ENCODE results near the gene CLP1.

CLP1 gene

GRCh38 chr11:57644748-57645688, 12.5 kb upstream of the CLP1 start:
- Histone ChIP-seq H3K9me3 (ENCODE audit: control insufficient read depth, low read length) (no peaks in the 10 kb centered on the region), H3K9ac (ENCODE audit: low read length) (no peak overlapping the region), H3K4me3 (ENCODE audit: low read length) (no peak overlapping the region), H3K4me1 (ENCODE audit: control insufficient read depth, insufficient read depth, low read length) (peaks cover 38% of the 10 kb centered on the region), H3K27me3 (ENCODE audit: control insufficient read depth, insufficient read depth, low read length) (peaks cover 48% of the 10 kb centered on the region), H3K36me3 (ENCODE audit: control insufficient read depth, insufficient read depth, low read length) (no peaks in the 10 kb centered on the region)

DNA sequence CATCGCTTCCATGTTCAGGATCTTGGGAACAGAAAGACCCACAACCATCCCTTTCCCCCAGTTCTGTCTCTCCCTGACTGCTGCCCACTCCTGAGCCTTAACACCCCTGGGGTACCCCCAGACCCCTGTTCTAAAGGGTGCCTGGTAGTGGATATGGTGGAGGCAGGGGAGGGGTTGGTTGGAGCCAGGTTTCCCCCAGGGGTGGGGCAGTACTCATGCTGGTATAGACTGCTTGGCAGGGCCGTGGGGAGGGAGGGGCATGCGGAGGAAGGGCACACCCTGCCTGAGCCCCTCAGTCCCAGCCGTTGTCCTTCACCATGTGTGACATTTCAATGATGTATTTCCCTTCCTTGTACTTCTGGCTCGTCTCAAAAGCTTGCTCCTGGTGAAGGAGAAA, 11.9 kb upstream of the CLP1 start:
- Histone ChIP-seq H3K4me1 (ENCODE audit: control insufficient read depth, insufficient read depth, low read length) (peaks cover 38% of the 10 kb centered on the region), H3K4me3 (ENCODE audit: low read length) (no peak overlapping the region), H3K27me3 (ENCODE audit: control insufficient read depth, insufficient read depth, low read length) (peaks cover 55% of the 10 kb centered on the region)

GRCh38 chr11:57646194-57646798, 11.3 kb upstream of the CLP1 start:
- Histone ChIP-seq H3K4me3 (ENCODE audit: low read length) (no peak overlapping the region), H3K36me3 (ENCODE audit: control insufficient read depth, insufficient read depth, low read length) (no peaks in the 10 kb centered on the region), H3K27me3 (ENCODE audit: control insufficient read depth, insufficient read depth, low read length) (peaks cover 56% of the 10 kb centered on the region), H3K9me3 (ENCODE audit: control insufficient read depth, low read length) (no peaks in the 10 kb centered on the region), H3K4me1 (ENCODE audit: control insufficient read depth, insufficient read depth, low read length) (peaks cover 38% of the 10 kb centered on the region), H3K9ac (ENCODE audit: low read length) (no peak overlapping the region)

More for the DNA sequence above, 11.9 kb upstream of the CLP1 start:
- Histone ChIP-seq H3K9ac (ENCODE audit: low read length) (no peak overlapping the region), H3K36me3 (ENCODE audit: control insufficient read depth, insufficient read depth, low read length) (no peaks in the 10 kb centered on the region), H3K9me3 (ENCODE audit: control insufficient read depth, low read length) (no peaks in the 10 kb centered on the region)

GRCh38 chr11:57646799-57647303, 10.7 kb upstream of the CLP1 start:
- Histone ChIP-seq H3K27me3 (ENCODE audit: control insufficient read depth, insufficient read depth, low read length) (peaks cover 56% of the 10 kb centered on the region), H3K4me3 (ENCODE audit: low read length) (no peak overlapping the region), H3K9ac (ENCODE audit: low read length) (no peak overlapping the region), H3K9me3 (ENCODE audit: control insufficient read depth, low read length) (no peaks in the 10 kb centered on the region), H3K4me1 (ENCODE audit: control insufficient read depth, insufficient read depth, low read length) (peaks cover 38% of the 10 kb centered on the region), H3K36me3 (ENCODE audit: control insufficient read depth, insufficient read depth, low read length) (no peaks in the 10 kb centered on the region)

DNA sequence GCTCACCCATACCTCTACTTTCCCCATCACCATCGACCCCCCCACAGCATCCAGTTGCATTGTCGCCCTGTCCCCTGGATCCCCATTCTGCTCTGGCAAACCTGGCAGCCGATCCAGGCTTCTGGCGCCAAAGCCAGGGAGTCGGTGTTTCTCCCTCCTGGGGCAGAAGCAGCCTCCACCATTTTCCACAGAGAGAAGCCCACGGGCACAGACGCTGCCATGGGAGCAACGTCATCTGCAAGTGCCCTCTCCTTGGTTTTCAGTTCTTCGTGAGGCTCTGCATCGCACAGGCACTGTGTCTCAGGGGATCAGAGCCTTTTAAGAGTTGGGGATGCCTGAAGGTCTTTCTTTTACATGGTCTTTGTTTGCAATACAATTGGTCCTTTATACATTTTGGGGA, 10.2 kb upstream of the CLP1 start:
- Histone ChIP-seq H3K9ac (ENCODE audit: low read length) (no peak overlapping the region), H3K4me1 (ENCODE audit: control insufficient read depth, insufficient read depth, low read length) (peaks cover 38% of the 10 kb centered on the region), H3K27me3 (ENCODE audit: control insufficient read depth, insufficient read depth, low read length) (peaks cover 56% of the 10 kb centered on the region), H3K4me3 (ENCODE audit: low read length) (no peak overlapping the region), H3K36me3 (ENCODE audit: control insufficient read depth, insufficient read depth, low read length) (no peaks in the 10 kb centered on the region), H3K9me3 (ENCODE audit: control insufficient read depth, low read length) (no peaks in the 10 kb centered on the region)

- Histone ChIP-seq H3K4me3 (ENCODE audit: low read length) (no peak overlapping the region), H3K36me3 (ENCODE audit: control insufficient read depth, insufficient read depth, low read length) (no peaks in the 10 kb centered on the region), H3K4me1 (ENCODE audit: control insufficient read depth, insufficient read depth, low read length) (peaks cover 38% of the 10 kb centered on the region), H3K9ac (ENCODE audit: low read length) (no peak overlapping the region), H3K27me3 (ENCODE audit: control insufficient read depth, insufficient read depth, low read length) (peaks cover 56% of the 10 kb centered on the region), H3K9me3 (ENCODE audit: control insufficient read depth, low read length) (no peaks in the 10 kb centered on the region)
These were observed 9.4 kb upstream of the CLP1 start for GRCh38 chr11:57647960-57648800.

DNA sequence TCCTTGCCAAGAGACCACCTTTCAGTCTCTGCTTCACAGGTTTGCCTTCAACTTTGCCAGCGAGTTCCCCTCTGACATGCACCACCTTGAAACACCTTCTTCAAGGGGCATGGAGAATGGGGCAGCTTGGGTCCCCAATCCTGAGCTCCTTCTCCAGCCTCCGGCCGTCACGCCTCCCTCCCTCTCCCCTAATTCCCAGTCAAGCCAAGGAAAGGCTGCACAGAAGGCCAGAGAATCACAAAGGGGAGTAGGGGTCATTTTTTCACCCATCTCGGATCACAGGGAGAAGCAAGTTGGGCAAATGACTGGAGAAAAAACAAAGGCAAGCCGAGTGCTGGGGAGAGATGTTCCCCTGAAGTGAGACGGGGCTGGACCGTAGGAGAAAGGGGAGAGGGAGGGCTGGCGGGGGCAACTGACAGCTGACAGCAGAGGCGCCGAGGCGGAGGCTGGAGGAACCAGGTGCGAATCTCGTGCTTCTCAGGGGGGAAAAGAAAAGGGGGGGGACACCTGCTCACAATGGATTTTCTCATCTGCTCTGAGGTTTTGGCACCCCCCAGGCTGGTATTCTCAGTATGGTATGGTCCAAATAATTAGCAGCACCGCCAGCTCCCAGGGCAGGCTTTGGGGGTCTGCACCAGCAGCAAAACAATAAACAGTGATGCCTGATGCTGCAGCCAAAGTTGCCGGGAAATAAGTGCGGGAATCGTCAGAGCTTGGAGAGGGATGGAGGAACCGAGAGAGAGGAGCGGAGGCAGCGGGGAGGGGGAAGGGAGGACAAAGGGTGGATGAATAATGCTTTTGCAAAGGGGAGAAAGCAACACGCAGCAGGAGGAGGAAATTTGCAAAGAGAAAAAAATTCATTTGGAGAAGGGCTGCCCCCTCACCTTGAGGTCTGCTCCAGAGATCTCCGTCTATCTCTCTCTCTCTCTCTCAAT, 8.5 kb upstream of the CLP1 start:
- no peak overlapping the region for H3K9ac ChIP-seq (ENCODE audit: low read length)
- no peak overlapping the region for H3K4me3 ChIP-seq (ENCODE audit: low read length)
- H3K9me3 ChIP-seq (ENCODE audit: control insufficient read depth, low read length), result no peaks in the 10 kb centered on the region
- H3K36me3 ChIP-seq (ENCODE audit: control insufficient read depth, insufficient read depth, low read length), result no peaks in the 10 kb centered on the region
- peaks cover 38% of the 10 kb centered on the region for H3K4me1 ChIP-seq (ENCODE audit: control insufficient read depth, insufficient read depth, low read length)
- peaks cover 56% of the 10 kb centered on the region for H3K27me3 ChIP-seq (ENCODE audit: control insufficient read depth, insufficient read depth, low read length)

GRCh38 chr11:57649826-57650738, 7.5 kb upstream of the CLP1 start, which contains the start of gene YPEL4:
TSS of gene YPEL4 (minus strand) at chr11:57649912. CDS start at chr11:57647107, 2,805 bp downstream.
- Histone ChIP-seq H3K4me3 (ENCODE audit: low read length) (no peak within 1 kb of the TSS), H3K36me3 (ENCODE audit: control insufficient read depth, insufficient read depth, low read length) (no peaks in the 10 kb centered on the region), H3K9me3 (ENCODE audit: control insufficient read depth, low read length) (no peaks in the 10 kb centered on the region), H3K9ac (ENCODE audit: low read length) (no peak within 1 kb of the TSS), H3K27me3 (ENCODE audit: control insufficient read depth, insufficient read depth, low read length) (peaks cover 54% of the 10 kb centered on the region), H3K4me1 (ENCODE audit: control insufficient read depth, insufficient read depth, low read length) (peaks cover 32% of the 10 kb centered on the region)

- Histone ChIP-seq H3K36me3 (ENCODE audit: control insufficient read depth, insufficient read depth, low read length) (no peaks in the 10 kb centered on the region), H3K27me3 (ENCODE audit: control insufficient read depth, insufficient read depth, low read length) (peaks cover 48% of the 10 kb centered on the region), H3K4me1 (ENCODE audit: control insufficient read depth, insufficient read depth, low read length) (peaks cover 28% of the 10 kb centered on the region), H3K9me3 (ENCODE audit: control insufficient read depth, low read length) (no peaks in the 10 kb centered on the region), H3K4me3 (ENCODE audit: low read length) (no peak overlapping the region), H3K9ac (ENCODE audit: low read length) (no peak overlapping the region)
These were observed 6.8 kb upstream of the CLP1 start for GRCh38 chr11:57650739-57651090.

DNA sequence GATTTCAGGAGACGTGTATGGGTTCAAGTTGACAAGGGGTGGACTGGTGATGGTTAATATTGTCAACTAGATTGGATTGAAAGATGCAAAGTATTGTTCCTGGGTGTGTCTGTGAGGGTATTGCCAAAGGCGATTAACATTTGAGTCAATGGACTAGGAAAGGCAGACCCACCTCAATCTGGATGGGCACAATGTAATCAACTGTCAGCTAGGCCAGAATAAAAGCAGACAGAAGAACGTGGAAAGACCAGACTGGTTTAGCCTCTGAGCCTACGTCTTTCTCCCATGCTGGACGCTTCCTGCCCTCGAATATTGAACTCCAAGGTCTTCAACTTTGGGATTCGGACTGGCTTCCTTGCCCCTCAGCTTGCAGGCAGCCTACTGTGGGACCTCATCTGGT, 6.2 kb upstream of the CLP1 start:
- peaks cover 41% of the 10 kb centered on the region for H3K27me3 ChIP-seq (ENCODE audit: control insufficient read depth, insufficient read depth, low read length)
- peaks cover 24% of the 10 kb centered on the region for H3K4me1 ChIP-seq (ENCODE audit: control insufficient read depth, insufficient read depth, low read length)
- no peaks in the 10 kb centered on the region for H3K9me3 ChIP-seq (ENCODE audit: control insufficient read depth, low read length)
- H3K4me3 ChIP-seq (ENCODE audit: low read length), result no peak overlapping the region
- no peak overlapping the region for H3K9ac ChIP-seq (ENCODE audit: low read length)
- H3K36me3 ChIP-seq (ENCODE audit: control insufficient read depth, insufficient read depth, low read length), result no peaks in the 10 kb centered on the region

Measured in mucosa of stomach (tissue), 1 donor.